Measurements from ENCODE around the gene ABHD8. TPM values are rescaled to one million over a fixed set of nuclear protein-coding genes. Genes with fewer than 3 reads are reported as not detected.
A peak's percentile ranks its signal among the peaks of the same experiment; 100 is the strongest.

ABHD8 gene
- total and polyA plus RNA-seq, 2 of the 13 experiments (the other 11 are each of a cell fraction or from before 2014, with no cell fraction given), result 6.3 to 7.2 TPM

DNA sequence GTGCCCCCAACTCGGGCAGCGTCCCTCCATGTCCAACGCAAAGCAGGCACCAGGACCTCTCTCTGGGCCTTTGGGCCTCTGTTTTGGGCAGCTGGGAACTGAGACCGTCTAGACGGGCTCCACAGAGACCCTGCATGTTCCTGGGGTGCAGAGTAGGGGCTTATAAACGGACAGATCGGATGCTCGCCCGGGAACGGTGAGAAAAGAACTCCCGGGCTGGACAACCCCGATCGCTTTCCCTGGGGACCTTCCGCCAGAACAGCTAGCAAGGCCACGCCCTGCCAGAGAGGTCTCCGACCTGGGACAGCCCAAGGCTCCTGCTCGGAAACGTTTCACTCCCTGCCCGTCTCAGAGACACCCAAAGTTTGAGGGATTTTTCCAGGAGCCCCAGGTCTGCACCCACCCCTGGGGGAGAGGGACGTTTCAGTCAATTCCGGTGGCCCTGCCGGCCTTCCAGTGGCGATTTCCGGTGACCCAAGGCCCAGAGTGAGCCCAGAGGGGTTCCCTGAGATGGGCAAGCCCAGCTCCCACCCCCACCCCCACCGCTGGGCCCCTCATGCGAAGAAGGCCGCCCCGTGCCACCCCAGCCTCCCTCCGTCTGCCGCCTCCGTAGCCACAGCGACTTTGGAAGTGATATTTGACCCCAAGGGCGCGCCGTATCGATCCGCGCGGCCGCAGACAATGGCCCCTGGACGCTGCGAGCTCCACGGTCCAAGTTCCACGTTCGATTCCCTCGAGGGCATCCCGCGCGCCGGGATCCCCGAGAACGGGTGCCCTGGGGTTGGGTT is 59.2 kb downstream of the ABHD8 start (continued):
- TF ChIP-seq, protein P1, sequence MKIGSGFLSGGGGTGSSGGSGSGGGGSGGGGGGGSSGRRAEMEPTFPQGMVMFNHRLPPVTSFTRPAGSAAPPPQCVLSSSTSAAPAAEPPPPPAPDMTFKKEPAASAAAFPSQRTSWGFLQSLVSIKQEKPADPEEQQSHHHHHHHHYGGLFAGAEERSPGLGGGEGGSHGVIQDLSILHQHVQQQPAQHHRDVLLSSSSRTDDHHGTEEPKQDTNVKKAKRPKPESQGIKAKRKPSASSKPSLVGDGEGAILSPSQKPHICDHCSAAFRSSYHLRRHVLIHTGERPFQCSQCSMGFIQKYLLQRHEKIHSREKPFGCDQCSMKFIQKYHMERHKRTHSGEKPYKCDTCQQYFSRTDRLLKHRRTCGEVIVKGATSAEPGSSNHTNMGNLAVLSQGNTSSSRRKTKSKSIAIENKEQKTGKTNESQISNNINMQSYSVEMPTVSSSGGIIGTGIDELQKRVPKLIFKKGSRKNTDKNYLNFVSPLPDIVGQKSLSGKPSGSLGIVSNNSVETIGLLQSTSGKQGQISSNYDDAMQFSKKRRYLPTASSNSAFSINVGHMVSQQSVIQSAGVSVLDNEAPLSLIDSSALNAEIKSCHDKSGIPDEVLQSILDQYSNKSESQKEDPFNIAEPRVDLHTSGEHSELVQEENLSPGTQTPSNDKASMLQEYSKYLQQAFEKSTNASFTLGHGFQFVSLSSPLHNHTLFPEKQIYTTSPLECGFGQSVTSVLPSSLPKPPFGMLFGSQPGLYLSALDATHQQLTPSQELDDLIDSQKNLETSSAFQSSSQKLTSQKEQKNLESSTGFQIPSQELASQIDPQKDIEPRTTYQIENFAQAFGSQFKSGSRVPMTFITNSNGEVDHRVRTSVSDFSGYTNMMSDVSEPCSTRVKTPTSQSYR (CRISPR knock-in tag; IDR thresholded peaks at IDR 0.05; ENCODE audit: borderline replicate concordance), result peak; percentile 76
- TF ChIP-seq CHCHD3 (CRISPR knock-in tag; IDR thresholded peaks at IDR 0.05) (no peak), ZNF260 (CRISPR knock-in tag; IDR thresholded peaks at IDR 0.05; ENCODE audit: borderline replicate concordance, low read depth) (no peak), MXD3 (CRISPR knock-in tag; IDR thresholded peaks at IDR 0.05) (peak; percentile 39; the same call in 1 of the 2 replicates), HNF1A (IDR thresholded peaks at IDR 0.05; ENCODE audit: low read depth) (no peak), HNF1A (CRISPR knock-in tag; IDR thresholded peaks at IDR 0.05; ENCODE audit: borderline replicate concordance) (no peak), KAT8 (CRISPR knock-in tag; IDR thresholded peaks at IDR 0.05) (peak; percentile 30), GTF3A (CRISPR knock-in tag; conservative IDR thresholded peaks at IDR 0.05) (no peak), RARA (CRISPR knock-in tag; IDR thresholded peaks at IDR 0.05) (peak; percentile 97), STAT6 (CRISPR knock-in tag; IDR thresholded peaks at IDR 0.05; ENCODE audit: borderline replicate concordance) (no peak), KDM3A (CRISPR knock-in tag; IDR thresholded peaks at IDR 0.05; ENCODE audit: low read depth) (peak; percentile 82; the same call in 1 of the 2 replicates)
- TF ChIP-seq, protein P2, sequence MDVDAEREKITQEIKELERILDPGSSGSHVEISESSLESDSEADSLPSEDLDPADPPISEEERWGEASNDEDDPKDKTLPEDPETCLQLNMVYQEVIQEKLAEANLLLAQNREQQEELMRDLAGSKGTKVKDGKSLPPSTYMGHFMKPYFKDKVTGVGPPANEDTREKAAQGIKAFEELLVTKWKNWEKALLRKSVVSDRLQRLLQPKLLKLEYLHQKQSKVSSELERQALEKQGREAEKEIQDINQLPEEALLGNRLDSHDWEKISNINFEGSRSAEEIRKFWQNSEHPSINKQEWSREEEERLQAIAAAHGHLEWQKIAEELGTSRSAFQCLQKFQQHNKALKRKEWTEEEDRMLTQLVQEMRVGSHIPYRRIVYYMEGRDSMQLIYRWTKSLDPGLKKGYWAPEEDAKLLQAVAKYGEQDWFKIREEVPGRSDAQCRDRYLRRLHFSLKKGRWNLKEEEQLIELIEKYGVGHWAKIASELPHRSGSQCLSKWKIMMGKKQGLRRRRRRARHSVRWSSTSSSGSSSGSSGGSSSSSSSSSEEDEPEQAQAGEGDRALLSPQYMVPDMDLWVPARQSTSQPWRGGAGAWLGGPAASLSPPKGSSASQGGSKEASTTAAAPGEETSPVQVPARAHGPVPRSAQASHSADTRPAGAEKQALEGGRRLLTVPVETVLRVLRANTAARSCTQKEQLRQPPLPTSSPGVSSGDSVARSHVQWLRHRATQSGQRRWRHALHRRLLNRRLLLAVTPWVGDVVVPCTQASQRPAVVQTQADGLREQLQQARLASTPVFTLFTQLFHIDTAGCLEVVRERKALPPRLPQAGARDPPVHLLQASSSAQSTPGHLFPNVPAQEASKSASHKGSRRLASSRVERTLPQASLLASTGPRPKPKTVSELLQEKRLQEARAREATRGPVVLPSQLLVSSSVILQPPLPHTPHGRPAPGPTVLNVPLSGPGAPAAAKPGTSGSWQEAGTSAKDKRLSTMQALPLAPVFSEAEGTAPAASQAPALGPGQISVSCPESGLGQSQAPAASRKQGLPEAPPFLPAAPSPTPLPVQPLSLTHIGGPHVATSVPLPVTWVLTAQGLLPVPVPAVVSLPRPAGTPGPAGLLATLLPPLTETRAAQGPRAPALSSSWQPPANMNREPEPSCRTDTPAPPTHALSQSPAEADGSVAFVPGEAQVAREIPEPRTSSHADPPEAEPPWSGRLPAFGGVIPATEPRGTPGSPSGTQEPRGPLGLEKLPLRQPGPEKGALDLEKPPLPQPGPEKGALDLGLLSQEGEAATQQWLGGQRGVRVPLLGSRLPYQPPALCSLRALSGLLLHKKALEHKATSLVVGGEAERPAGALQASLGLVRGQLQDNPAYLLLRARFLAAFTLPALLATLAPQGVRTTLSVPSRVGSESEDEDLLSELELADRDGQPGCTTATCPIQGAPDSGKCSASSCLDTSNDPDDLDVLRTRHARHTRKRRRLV (CRISPR knock-in tag; IDR thresholded peaks at IDR 0.05), result 0 out of 2 replicates have a peak, but pooled peaks have one; percentile 41
